ENCODE measurements around the gene DPP6. TPM values are rescaled to one million over a fixed set of nuclear protein-coding genes. Genes with fewer than 3 reads are reported as not detected.

Gene DPP6
- polyA plus RNA-seq, 1 of the 3 experiments (the other 2 are of a cell fraction): not detected

DNA sequence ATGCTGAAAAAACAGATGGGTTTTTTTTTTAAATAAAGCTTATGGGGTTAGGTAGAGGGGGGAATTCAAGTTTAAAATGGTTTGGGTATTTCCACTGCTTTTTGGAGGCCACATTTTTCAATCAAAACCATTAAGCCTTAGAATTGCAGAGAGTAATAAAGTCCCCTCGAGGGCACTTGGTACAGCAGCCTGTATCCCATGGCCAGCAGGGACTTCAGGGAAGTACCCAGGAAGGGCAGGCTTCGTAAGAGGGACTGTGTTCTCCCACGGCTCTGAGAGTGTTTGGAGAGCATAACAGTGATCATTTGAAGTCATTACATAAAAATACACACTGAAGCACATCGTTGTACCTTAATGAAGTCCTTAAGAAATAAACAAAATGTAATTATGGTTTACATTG lies 432.7 kb downstream of the DPP6 start:
- Histone ChIP-seq H3K4me3 (ENCODE audit: low read depth in 2 of 2, low read length in 1 of 2) (no peak overlapping the region), H3K36me3 (replicated peaks in 1 of 2; ENCODE audit: control insufficient read depth in 1 of 2, insufficient read depth in 2 of 2, low read length in 1 of 2) (no peaks in the 10 kb centered on the region), H3K27ac (ENCODE audit: low read depth in 2 of 2, low read length in 1 of 2) (peak overlapping the region in 1 of 2 experiments; percentile 64; a peak in 1 of 4 replicates), H3K4me2 (no peak overlapping the region), H3K9me3 (peaks cover 6% of the 10 kb centered on the region; the same call in 1 of the 2 replicates), H3K79me2 (ENCODE audit: insufficient read depth) (no peaks in the 10 kb centered on the region), H3K27me3 (ENCODE audit: insufficient read depth) (no peaks in the 10 kb centered on the region), H3F3A (replicated peaks; ENCODE audit: insufficient read depth) (no peaks in the 10 kb centered on the region), H3K4me1 (ENCODE audit: control insufficient read depth in 1 of 2, insufficient read depth in 2 of 2, low read depth in 1 of 2, low read length in 1 of 2) (peaks cover 0 to 10% of the 10 kb centered on the region in 2 experiments; a peak in 2 of 4 replicates), H3K9ac (no peak overlapping the region), H2AFZ (ENCODE audit: low read depth) (no peak overlapping the region), H3K9me2 (no peaks in the 10 kb centered on the region), H4K20me1 (ENCODE audit: insufficient read depth) (no peaks in the 10 kb centered on the region)
- 4% methylated on average over 4 of the region's 4 CpGs for WGBS (ENCODE audit: low lambda C conversion rate)
- DNase-seq: peak; percentile 43
- ChIA-PET CTCF (interaction anchor here (1.2 to 4.3 kb wide), 3 partner anchors 12 to 56 kb away, joined by 3 to 22 read pairs (median 4); no protein-coding TSS in a partner anchor), POLR2A (no interaction called here)
- TF ChIP-seq FOSL2 (IDR thresholded peaks at IDR 0.05; ENCODE audit: borderline replicate concordance, low read depth): no peak
- TF ChIP-seq TEAD4 (IDR thresholded peaks at IDR 0.05; ENCODE audit: borderline replicate concordance, insufficient read depth): no peak
- TF ChIP-seq, protein P1, sequence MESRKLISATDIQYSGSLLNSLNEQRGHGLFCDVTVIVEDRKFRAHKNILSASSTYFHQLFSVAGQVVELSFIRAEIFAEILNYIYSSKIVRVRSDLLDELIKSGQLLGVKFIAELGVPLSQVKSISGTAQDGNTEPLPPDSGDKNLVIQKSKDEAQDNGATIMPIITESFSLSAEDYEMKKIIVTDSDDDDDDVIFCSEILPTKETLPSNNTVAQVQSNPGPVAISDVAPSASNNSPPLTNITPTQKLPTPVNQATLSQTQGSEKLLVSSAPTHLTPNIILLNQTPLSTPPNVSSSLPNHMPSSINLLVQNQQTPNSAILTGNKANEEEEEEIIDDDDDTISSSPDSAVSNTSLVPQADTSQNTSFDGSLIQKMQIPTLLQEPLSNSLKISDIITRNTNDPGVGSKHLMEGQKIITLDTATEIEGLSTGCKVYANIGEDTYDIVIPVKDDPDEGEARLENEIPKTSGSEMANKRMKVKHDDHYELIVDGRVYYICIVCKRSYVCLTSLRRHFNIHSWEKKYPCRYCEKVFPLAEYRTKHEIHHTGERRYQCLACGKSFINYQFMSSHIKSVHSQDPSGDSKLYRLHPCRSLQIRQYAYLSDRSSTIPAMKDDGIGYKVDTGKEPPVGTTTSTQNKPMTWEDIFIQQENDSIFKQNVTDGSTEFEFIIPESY (IDR thresholded peaks at IDR 0.05; ENCODE audit: borderline replicate concordance, low read depth): no peak
- TF ChIP-seq JUND (IDR thresholded peaks at IDR 0.05): no peak
- no peak for TF ChIP-seq GATA2 (CRISPR knock-in tag; IDR thresholded peaks at IDR 0.05)
- no peak for TF ChIP-seq POLR2AphosphoS5 (IDR thresholded peaks at IDR 0.05; ENCODE audit: low read depth, low read length)
- no peak for TF ChIP-seq EP300 (IDR thresholded peaks at IDR 0.05; ENCODE audit: borderline replicate concordance in 1 of 2, low read depth in 1 of 2, low read length in 1 of 2)
- no peak for TF ChIP-seq RXRA (IDR thresholded peaks at IDR 0.05; ENCODE audit: borderline replicate concordance, low read depth)

DNA sequence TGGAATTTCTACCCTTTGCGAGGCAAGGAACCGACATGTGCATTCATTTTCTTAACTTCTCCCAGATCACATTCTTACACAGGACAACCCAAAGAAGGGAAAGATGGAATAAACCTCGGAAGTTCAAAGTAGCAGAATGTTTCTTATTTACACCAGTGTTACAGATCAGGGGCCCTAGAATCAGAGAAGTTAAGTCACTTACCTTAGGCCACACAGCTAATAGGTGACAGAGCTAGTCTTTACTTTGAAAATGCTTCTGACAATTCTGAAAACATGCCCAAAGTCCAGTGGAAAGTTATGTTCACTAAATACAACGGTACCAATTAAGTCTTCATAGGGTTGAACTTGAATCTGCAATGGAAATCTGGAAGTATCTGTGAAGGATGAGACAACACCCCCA lies 437.7 kb downstream of the DPP6 start:
- Histone ChIP-seq H2AFZ (ENCODE audit: low read depth) (no peak overlapping the region), H3K9me2 (no peaks in the 10 kb centered on the region), H3K36me3 (replicated peaks in 1 of 2; ENCODE audit: control insufficient read depth in 1 of 2, insufficient read depth in 2 of 2, low read length in 1 of 2) (no peaks in the 10 kb centered on the region), H3K79me2 (ENCODE audit: insufficient read depth) (no peaks in the 10 kb centered on the region), H3K4me1 (ENCODE audit: control insufficient read depth in 1 of 2, insufficient read depth in 2 of 2, low read depth in 1 of 2, low read length in 1 of 2) (peaks cover 0 to 5% of the 10 kb centered on the region in 2 experiments; a peak in 2 of 4 replicates), H3K4me2 (no peak overlapping the region), H3K4me3 (ENCODE audit: low read depth in 2 of 2, low read length in 1 of 2) (no peak overlapping the region), H3F3A (replicated peaks; ENCODE audit: insufficient read depth) (no peaks in the 10 kb centered on the region), H3K27ac (ENCODE audit: low read depth in 2 of 2, low read length in 1 of 2) (no peak overlapping the region), H4K20me1 (ENCODE audit: insufficient read depth) (no peaks in the 10 kb centered on the region), H3K9me3 (peaks cover 3% of the 10 kb centered on the region; the same call in 1 of the 2 replicates), H3K27me3 (ENCODE audit: insufficient read depth) (no peaks in the 10 kb centered on the region), H3K9ac (no peak overlapping the region)
- ChIA-PET CTCF (interaction anchor here (1.0 to 4.1 kb wide), 2 partner anchors 13 to 76 kb away, joined by 3 to 40 read pairs; no protein-coding TSS in a partner anchor), POLR2A (no interaction called here)
- TF ChIP-seq RXRA (IDR thresholded peaks at IDR 0.05; ENCODE audit: borderline replicate concordance, low read depth): no peak
- no peak for DNase-seq
- 43% methylated on average over 4 of the region's 4 CpGs for WGBS (ENCODE audit: low lambda C conversion rate)

- Histone ChIP-seq H3K27ac (ENCODE audit: low read depth in 2 of 2, low read length in 1 of 2) (no peak overlapping the region), H3K9ac (no peak overlapping the region), H4K20me1 (ENCODE audit: insufficient read depth) (no peaks in the 10 kb centered on the region), H3K79me2 (ENCODE audit: insufficient read depth) (no peaks in the 10 kb centered on the region), H3F3A (replicated peaks; ENCODE audit: insufficient read depth) (no peaks in the 10 kb centered on the region), H3K27me3 (ENCODE audit: insufficient read depth) (no peaks in the 10 kb centered on the region), H3K4me2 (no peak overlapping the region), H3K9me2 (no peaks in the 10 kb centered on the region), H2AFZ (ENCODE audit: low read depth) (no peak overlapping the region), H3K4me1 (ENCODE audit: control insufficient read depth in 1 of 2, insufficient read depth in 2 of 2, low read depth in 1 of 2, low read length in 1 of 2) (peaks cover 0 to 3% of the 10 kb centered on the region in 2 experiments; a peak in 2 of 4 replicates), H3K36me3 (replicated peaks in 1 of 2; ENCODE audit: control insufficient read depth in 1 of 2, insufficient read depth in 2 of 2, low read length in 1 of 2) (no peaks in the 10 kb centered on the region), H3K4me3 (ENCODE audit: low read depth in 2 of 2, low read length in 1 of 2) (no peak overlapping the region), H3K9me3 (peaks cover 4% of the 10 kb centered on the region; the same call in 1 of the 2 replicates)
- CTCF ChIA-PET: interaction anchor here (2.8 kb wide), 1 partner anchor 10 kb away, joined by 11 read pairs; no protein-coding TSS in a partner anchor
- no peak for DNase-seq
- POLR2A ChIA-PET: no interaction called here
- TF ChIP-seq TEAD4 (IDR thresholded peaks at IDR 0.05; ENCODE audit: borderline replicate concordance, insufficient read depth): no peak
- TF ChIP-seq, protein P2, sequence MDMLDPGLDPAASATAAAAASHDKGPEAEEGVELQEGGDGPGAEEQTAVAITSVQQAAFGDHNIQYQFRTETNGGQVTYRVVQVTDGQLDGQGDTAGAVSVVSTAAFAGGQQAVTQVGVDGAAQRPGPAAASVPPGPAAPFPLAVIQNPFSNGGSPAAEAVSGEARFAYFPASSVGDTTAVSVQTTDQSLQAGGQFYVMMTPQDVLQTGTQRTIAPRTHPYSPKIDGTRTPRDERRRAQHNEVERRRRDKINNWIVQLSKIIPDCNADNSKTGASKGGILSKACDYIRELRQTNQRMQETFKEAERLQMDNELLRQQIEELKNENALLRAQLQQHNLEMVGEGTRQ (IDR thresholded peaks at IDR 0.05; ENCODE audit: borderline replicate concordance, low read depth, low read length): no peak
- TF ChIP-seq JUND (IDR thresholded peaks at IDR 0.05): no peak
- 56% methylated on average over 5 of the region's 5 CpGs for WGBS (ENCODE audit: low lambda C conversion rate)
These were observed 441.4 kb downstream of the DPP6 start for GRCh38 chr7:154493594-154493993.
